Limb (tissue), 2 donors: Measurements from ENCODE around the gene TJP1.
"Not testable (repeated sequence)": the region's sequence is repeated elsewhere in the genome, so short reads cannot be mapped to it uniquely, and the experiment has no call there.

ENCODE experiments used
- DNase-seq, 2 donors: peaks; one replicate each; pipeline ENCODE4 v3.0.0-alpha.2; 2016; ENCODE audit errors: extremely low spot score in 2 of 2

TJP1 gene

GRCh38 chr15:29669823-29670222 is 152.4 kb downstream of the TJP1 start:
- no peak for DNase-seq

GRCh38 chr15:29668120-29668602 is 154.1 kb downstream of the TJP1 start:
- DNase-seq: no peak

GRCh38 chr15:29666241-29666640 is 156.0 kb downstream of the TJP1 start:
- DNase-seq: no peak

GRCh38 chr15:29665444-29666003 is 156.7 kb downstream of the TJP1 start:
- DNase-seq: no peak

DNA sequence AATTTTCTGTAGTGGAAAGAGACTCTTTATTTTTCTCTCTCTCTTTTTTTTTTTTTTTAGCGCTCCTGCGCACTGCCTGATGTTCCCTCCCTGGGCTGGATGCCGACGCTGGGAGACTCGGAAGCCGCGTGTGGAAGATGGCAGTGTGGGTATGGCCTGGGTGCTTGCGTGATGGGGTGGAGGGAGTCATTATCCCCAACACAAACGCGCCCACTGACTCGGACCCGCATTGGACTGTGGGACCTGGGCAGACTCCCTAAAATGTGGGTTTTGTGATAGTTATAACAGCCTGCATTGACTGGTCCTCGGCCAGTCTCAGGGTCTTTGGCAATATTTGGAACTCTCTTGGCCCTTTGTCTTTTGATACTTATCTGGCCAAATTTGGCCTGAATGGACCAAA is 157.9 kb downstream of the TJP1 start:
- no peak for DNase-seq

DNA sequence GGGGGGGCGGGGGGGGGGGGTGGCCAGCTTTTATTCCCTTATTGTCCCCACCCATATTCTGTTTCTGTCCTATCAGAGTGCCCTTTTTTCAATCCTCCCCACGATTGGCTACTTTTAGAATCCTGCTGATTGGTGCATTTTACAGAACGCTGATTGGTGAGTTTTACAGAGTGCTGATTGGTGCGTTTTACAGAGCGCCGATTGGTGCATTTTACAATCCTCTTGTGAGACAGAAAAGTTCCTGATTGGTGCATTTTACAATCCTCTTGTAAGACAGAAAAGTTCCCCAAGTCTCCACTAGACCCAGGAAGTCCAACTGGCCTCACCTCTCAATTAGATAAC is 164.8 kb downstream of the TJP1 start:
- not testable (repeated sequence) for DNase-seq

- no peak for DNase-seq
Measured at GRCh38 chr15:29656636-29657475, 165.4 kb downstream of the TJP1 start.

- no peak for DNase-seq
Measured at GRCh38 chr15:29652595-29652994, 169.7 kb downstream of the TJP1 start.

- DNase-seq: no peak
Measured at GRCh38 chr15:29651476-29652233, 170.6 kb downstream of the TJP1 start.
